GM19467 (cell line): ENCODE results near the gene FMNL2.
A peak's percentile ranks its signal among the peaks of the same experiment; 100 is the strongest.

Experiments used
- ATAC-seq: cut with Tn5 transposase; IDR thresholded peaks from one replicate; pipeline ENCODE4 v1.9.1; 2021; ENCODE audit warnings: mild to moderate bottlenecking, moderate library complexity; ENCODE audit not compliant: unreplicated experiment

FMNL2 gene

GRCh38 chr2:152682663-152683062, 347.7 kb downstream of the FMNL2 start:
- ATAC-seq, result no peak

- no peak for ATAC-seq
Observed at GRCh38 chr2:152683400-152683799, 348.4 kb downstream of the FMNL2 start.

- no peak for ATAC-seq
Observed at GRCh38 chr2:152686321-152686720, 351.3 kb downstream of the FMNL2 start.

- peak; percentile 75 for ATAC-seq
Observed at GRCh38 chr2:152693033-152693432, 358.1 kb downstream of the FMNL2 start.

GRCh38 chr2:152694161-152694661, 359.2 kb downstream of the FMNL2 start:
- ATAC-seq, result peak; percentile 53

- no peak for ATAC-seq
Observed at GRCh38 chr2:152695763-152696162, 360.8 kb downstream of the FMNL2 start.

GRCh38 chr2:152696476-152696875, 361.5 kb downstream of the FMNL2 start:
- ATAC-seq, result no peak
